Fibroblast of pulmonary artery (primary cell): ENCODE data around the gene FBXO46.
"Not testable (repeated sequence)": the region's sequence is repeated elsewhere in the genome, so short reads cannot be mapped to it uniquely, and the experiment has no call there.

Source experiments
- DNase-seq: peaks from one replicate; pipeline ENCODE4 v3.0.0-alpha.2; 2010; ENCODE audit warnings: low read depth
- H3K4me3 ChIP-seq: replicated peaks from 2 replicates; pipeline ENCODE4 v1.5.1; 2011; ENCODE audit warnings: low read depth, mild to moderate bottlenecking, control low read depth, low read length, moderate library complexity
- TF ChIP-seq, protein P1 (sequence below): IDR thresholded peaks from 2 replicates; pipeline ENCODE4 v1.5.1; 2011; ENCODE audit warnings: mild to moderate bottlenecking, control low read depth, low read length, inconsistent platforms; ENCODE audit errors: missing control alignments

FBXO46 gene

DNA sequence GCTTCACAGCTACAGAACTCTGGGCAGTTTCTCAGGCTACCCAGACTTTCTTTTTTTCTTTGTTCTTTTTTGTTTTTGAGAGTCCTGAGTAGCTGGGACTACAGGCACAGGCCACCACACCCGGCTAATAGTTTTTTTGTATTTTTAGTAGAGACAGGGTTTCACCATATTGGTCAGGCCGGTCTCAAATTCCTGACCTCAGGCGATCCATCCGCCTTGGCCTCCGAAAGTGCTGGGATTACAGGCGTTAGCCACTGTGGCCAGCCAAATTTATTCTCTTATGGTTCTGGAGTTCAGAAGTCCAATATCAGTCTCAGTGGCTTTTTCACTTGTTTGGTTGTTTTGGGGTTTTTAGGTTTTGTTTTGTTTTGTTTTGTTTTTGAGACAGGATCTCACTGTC is 14.9 kb upstream of the FBXO46 start:
- TF ChIP-seq, protein P1, sequence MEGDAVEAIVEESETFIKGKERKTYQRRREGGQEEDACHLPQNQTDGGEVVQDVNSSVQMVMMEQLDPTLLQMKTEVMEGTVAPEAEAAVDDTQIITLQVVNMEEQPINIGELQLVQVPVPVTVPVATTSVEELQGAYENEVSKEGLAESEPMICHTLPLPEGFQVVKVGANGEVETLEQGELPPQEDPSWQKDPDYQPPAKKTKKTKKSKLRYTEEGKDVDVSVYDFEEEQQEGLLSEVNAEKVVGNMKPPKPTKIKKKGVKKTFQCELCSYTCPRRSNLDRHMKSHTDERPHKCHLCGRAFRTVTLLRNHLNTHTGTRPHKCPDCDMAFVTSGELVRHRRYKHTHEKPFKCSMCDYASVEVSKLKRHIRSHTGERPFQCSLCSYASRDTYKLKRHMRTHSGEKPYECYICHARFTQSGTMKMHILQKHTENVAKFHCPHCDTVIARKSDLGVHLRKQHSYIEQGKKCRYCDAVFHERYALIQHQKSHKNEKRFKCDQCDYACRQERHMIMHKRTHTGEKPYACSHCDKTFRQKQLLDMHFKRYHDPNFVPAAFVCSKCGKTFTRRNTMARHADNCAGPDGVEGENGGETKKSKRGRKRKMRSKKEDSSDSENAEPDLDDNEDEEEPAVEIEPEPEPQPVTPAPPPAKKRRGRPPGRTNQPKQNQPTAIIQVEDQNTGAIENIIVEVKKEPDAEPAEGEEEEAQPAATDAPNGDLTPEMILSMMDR: no peak
- no peak for DNase-seq
- H3K4me3 ChIP-seq: no peak overlapping the region

DNA sequence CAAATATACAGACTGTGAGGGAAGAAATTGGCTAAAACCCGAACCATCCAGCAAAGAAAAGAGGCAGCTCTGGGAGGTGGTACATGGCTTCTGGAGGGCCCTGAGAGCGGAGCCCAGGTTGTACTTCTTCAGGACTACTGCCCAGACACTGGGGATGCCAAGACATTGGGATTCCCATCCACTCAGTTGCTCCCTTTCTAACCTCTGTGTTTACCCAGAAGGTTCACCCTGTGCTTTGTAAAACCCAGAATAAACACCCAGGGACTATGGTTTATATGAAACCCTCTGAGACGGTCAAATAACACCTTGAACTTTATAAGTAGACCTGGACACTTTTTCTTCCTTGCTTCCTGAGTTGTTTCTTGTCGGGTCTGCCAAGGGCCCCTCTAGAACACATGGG is 12.3 kb upstream of the FBXO46 start:
- TF ChIP-seq, protein P1: no peak
- no peak for DNase-seq
- no peak overlapping the region for H3K4me3 ChIP-seq

DNA sequence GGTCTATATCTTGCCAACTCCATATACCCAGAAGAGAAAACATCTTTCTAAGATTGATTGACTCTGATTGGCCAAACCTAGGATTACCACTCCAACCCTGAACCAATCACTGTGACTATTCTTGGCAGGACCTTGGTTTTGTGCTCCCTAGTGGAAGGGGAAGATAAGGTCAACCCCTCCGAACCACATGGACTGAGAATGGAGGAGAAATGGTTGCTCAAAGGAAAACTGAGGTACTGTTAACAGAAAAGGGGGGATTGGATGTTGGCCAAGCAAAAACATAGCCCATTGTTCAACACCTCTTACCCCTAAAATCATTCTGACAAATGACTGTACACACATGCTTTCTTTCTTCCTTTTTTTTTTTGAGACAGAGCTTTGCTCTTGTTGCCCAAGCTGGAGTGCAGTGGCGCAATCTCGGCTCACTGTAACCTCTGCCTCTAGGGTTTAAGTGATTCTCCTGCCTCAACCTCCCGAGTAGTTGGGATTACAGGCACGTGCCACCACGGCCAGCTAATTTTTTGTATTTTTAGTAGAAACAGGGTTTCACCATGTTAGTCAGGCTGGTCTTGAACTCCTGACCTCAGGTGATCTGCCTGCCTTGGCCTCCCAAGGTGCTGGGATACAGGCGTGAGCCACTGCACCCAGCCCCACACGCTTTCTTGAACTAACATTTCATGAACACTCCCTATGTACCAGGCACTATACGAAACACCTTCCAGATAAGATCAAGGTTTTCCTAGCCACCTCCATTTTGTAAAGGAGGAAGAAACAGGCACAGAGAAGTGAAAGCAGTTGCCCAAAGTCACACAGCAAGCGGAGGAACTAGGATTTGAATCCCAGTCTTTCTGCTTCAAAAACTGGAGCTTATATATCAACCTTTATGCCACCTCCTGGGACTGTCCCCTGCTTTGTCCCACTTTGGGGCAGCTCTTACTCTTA is 9.1 kb upstream of the FBXO46 start:
- TF ChIP-seq, protein P1: no peak
- no peak for DNase-seq

DNA sequence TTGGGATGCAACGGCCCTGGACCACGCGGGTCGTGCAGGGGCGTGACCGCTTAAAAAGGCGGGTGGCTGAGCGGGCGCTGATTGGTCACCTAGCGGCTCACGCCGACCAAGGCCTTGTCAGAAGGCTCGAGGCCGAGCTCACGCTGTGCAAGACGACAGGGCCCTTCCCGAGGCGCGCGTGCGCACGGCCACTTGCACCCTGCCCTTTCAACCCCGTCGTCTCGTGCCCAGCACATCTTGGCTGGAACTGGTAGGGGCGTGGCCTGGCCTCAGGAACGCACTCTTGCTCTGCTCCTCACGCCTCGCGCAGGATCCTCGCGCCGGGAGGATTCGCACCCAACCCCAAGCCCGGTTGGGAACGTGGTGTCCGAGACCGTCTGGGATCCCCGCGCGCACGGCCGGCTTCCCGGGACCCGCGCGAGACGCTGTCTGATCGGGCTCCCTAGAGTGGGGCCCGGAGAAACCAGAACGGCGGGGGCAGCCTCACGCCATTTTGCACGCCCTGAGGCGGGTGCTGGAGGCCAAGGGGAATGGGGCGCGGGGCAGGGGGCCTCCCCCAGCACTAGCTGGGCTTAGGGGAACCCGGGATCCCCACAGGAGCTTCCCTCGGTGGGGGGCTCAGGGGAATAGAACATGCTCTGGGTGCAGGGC is 2.6 kb upstream of the FBXO46 start, which contains the start of gene MEIOSIN:
TSS of gene MEIOSIN (plus strand) at position 280 of the 651 bp plus-strand sequence. CDS start 1,938 bp downstream, outside the sequence.
- no peak for DNase-seq
- TF ChIP-seq, protein P1: no peak
- no peak within 1 kb of the TSS for H3K4me3 ChIP-seq

More for the DNA sequence above, 9.1 kb upstream of the FBXO46 start:
- H3K4me3 ChIP-seq: no peak overlapping the region

DNA sequence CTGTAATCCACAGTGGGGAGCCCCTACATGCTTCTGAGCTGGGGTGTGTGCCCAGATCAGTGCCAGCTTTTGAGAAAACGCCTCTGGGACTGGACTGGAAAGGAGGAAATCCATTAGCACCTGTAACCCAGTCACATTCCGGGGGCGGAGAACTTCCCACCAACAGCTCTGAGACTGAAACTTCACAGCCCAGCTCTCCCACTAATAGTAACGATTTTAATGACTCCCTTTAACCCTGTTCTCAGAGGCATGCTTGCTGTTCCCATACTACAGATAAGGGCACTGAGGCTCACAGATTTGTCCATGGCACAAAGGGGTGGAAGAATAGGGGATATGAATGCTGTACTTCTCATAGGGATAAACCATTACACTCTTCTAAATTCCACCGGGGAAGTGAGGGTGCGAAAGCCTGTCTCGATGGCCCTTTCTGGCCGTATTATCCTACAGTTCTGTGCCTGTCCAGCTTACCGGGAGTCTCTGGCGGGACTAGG is 851 bp downstream of the FBXO46 start:
- TF ChIP-seq, protein P1: no peak
- peak overlapping the region; percentile 97 for H3K4me3 ChIP-seq
- DNase-seq: no peak

DNA sequence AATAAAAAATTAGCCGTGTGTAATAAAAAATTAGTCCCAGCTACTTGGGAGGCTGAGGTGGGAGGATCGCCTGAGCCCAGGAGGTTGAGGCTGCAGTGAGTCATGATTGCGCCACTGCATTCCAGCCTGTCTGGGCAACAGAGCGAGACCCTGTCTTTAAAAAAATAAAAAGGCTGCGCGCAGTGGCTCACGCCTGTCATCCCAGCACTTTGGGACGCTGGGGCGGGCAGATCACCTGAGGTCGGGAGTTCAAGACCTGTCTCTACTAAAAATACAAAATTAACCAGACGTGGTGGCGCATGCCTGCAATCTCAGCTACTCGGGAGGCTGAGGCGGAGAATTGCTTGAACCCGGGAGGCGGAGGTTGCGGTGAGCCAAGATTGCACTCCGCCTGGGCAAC is 2.0 kb downstream of the FBXO46 start:
- not testable (repeated sequence) for DNase-seq, H3K4me3 ChIP-seq

DNA sequence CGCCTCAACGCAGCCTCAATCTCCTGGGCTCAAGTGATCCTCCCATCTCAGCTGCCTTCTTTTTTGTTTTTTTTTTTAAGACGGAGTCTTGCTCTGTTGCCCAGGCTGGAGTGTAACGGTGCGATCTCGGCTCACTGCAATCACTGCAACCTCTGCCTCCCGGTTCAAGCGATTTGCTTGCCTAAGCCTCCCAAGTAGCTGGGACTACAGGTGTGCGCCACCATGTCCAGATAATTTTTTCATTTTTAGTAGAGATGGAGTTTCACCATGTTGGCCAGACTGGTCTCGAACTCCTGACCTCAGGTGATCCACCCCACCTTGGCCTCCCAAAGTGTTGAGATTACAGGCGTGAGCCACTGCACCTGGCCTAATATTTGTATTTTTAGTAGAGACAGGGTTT is 10.6 kb downstream of the FBXO46 start:
- not testable (repeated sequence) for H3K4me3 ChIP-seq, DNase-seq
